Lung (tissue), 12 donors: ENCODE data around the gene CDX2. TPM values are rescaled to one million over a fixed set of nuclear protein-coding genes. Genes with fewer than 3 reads are reported as not detected.

ENCODE experiments used
- ATAC-seq: fragments of 200-7000 bp; cut with Tn5 transposase; one replicate; pipeline ENCODE4 v1.9.1; 2020; ENCODE audit warnings: moderate number of reproducible peaks; ENCODE audit not compliant: insufficient read depth, low FRiP score
- DNase-seq, 3 donors: peaks; one replicate each; pipeline ENCODE4 v3.0.0-alpha.2; 2013 to 2017
- H3K27ac ChIP-seq, 2 donors: one replicate each; pipeline ENCODE4 v1.5.1; 2013; ENCODE audit warnings: mild to moderate bottlenecking in 2 of 2, moderate library complexity in 2 of 2, control low read depth in 1 of 2, inconsistent platforms in 1 of 2, low read depth in 1 of 2, low read length in 1 of 2
- H3K27me3 ChIP-seq, 3 donors: one replicate each; pipeline ENCODE4 v1.5.1; 2013; ENCODE audit warnings: low read length in 2 of 3; ENCODE audit not compliant: control insufficient read depth in 3 of 3, insufficient read depth in 3 of 3
- H3K36me3 ChIP-seq, 4 donors: one replicate each; pipeline ENCODE4 v1.5.1; 2013; ENCODE audit warnings: low read length in 4 of 4, mild to moderate bottlenecking in 1 of 4, moderate library complexity in 1 of 4; ENCODE audit not compliant: control insufficient read depth in 4 of 4, insufficient read depth in 4 of 4
- H3K4me1 ChIP-seq, 5 donors: one replicate each; pipeline ENCODE4 v1.5.1; 2013; ENCODE audit warnings: low read length in 5 of 5, mild to moderate bottlenecking in 2 of 5, moderate library complexity in 1 of 5; ENCODE audit not compliant: control insufficient read depth in 5 of 5, insufficient read depth in 5 of 5
- H3K4me3 ChIP-seq: one replicate; pipeline ENCODE4 v1.5.1; 2013; ENCODE audit warnings: mild to moderate bottlenecking, control low read depth, moderate library complexity
- H3K9ac ChIP-seq, 2 donors: one replicate each; pipeline ENCODE4 v1.5.1; 2013; ENCODE audit warnings: low read length in 2 of 2, control low read depth in 1 of 2; ENCODE audit not compliant: insufficient read depth in 1 of 2
- H3K9me3 ChIP-seq, 4 donors: one replicate each; pipeline ENCODE4 v1.5.1; 2013; ENCODE audit warnings: low read length in 3 of 4, mild to moderate bottlenecking in 1 of 4, moderate library complexity in 1 of 4; ENCODE audit not compliant: control insufficient read depth in 4 of 4, insufficient read depth in 3 of 4
- WGBS, 2 donors: extraction: QIAGEN DNeasy Blood & Tissue Kit; methylation state at CpG; one replicate each; pipeline ENCODE4 v1.1.7; 2013; 5-methylcytosine and 5-hydroxymethylcytosine counted together
- polyA plus RNA-seq, 2 donors: library from polyadenylated mRNA; stranded (reverse); fragments of 200-250 nt; gene quantifications; one replicate each; pipeline ENCODE4 v1.2.1, GENCODE V29; 2013
- total RNA-seq, 2 donors: library from RNA; depleted of rRNA in 1 of 2; stranded (reverse); fragments of >200 nt in 1 of 2; gene quantifications; one replicate each; pipeline ENCODE4 v1.2.1, GENCODE V29; 2014 to 2021
- TF ChIP-seq, protein P1 (sequence below): IDR thresholded peaks from 2 replicates; pipeline ENCODE4 v1.5.1; 2012; ENCODE audit warnings: mild to moderate bottlenecking; ENCODE audit errors: control extremely low read depth, extremely low read depth
- donor health status: control.
- donor health status: control.
- donor health status: Bipolar disorder and iron deficiency.
- donor health status: healthy.
- donor health status: DM: yes; HTN: yes; CAD: no.

CDX2 gene
- total and polyA plus RNA-seq, 4 donors = 0.12 TPM; not detected in 3

DNA sequence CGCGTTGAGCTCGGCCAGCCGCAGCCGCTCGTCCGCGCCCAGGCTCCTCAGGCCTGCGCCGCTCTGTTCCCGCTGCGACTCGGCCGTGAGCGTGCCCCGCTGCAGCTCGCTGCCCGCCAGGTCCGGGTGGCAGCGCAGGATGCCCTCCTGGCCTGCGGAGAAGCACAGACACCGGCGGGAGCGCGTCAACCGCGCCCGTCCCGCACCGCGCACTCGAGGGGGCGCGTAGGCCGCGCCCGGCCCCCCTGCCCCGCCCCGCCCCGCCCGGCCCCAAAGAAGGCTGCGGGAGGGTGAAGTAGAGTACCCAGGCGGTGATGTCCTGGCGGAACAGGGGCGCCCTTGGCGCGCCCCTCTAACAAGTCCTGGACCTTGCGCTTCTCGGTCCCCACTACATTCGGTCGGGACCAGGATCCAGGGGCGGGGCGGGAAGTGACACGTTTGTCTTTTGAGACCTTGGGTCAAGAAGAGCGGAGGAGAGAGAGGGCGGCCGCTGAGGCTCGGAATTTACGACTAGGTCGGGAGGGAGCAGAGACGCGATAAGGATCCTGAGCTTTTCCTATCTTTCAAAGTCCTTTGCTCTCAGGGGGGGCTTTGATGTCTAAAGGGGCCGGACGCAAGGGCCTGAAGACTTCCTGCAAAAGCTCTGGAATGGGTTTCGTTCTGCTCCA lies 9.3 kb upstream of the CDX2 start:
- no peaks in the 10 kb centered on the region for H3K36me3 ChIP-seq
- DNase-seq (no peak), ATAC-seq (no peak)
- no peak overlapping the region for H3K9ac ChIP-seq
- no peak overlapping the region for H3K27ac ChIP-seq
- H3K4me1 ChIP-seq = peaks cover 0 to 9% (median 0%) of the 10 kb centered on the region in 5 donors
- WGBS, 2 donors = 2 to 3% methylated on average over 45 to 65 of the region's 65 CpGs
- H3K27me3 ChIP-seq = peaks cover 16 to 94% (median 89%) of the 10 kb centered on the region in 3 donors
- H3K9me3 ChIP-seq = peaks cover 0 to 2% (median 0%) of the 10 kb centered on the region in 4 donors
- H3K4me3 ChIP-seq = no peak overlapping the region
- TF ChIP-seq, protein P1, sequence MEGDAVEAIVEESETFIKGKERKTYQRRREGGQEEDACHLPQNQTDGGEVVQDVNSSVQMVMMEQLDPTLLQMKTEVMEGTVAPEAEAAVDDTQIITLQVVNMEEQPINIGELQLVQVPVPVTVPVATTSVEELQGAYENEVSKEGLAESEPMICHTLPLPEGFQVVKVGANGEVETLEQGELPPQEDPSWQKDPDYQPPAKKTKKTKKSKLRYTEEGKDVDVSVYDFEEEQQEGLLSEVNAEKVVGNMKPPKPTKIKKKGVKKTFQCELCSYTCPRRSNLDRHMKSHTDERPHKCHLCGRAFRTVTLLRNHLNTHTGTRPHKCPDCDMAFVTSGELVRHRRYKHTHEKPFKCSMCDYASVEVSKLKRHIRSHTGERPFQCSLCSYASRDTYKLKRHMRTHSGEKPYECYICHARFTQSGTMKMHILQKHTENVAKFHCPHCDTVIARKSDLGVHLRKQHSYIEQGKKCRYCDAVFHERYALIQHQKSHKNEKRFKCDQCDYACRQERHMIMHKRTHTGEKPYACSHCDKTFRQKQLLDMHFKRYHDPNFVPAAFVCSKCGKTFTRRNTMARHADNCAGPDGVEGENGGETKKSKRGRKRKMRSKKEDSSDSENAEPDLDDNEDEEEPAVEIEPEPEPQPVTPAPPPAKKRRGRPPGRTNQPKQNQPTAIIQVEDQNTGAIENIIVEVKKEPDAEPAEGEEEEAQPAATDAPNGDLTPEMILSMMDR = no peak

DNA sequence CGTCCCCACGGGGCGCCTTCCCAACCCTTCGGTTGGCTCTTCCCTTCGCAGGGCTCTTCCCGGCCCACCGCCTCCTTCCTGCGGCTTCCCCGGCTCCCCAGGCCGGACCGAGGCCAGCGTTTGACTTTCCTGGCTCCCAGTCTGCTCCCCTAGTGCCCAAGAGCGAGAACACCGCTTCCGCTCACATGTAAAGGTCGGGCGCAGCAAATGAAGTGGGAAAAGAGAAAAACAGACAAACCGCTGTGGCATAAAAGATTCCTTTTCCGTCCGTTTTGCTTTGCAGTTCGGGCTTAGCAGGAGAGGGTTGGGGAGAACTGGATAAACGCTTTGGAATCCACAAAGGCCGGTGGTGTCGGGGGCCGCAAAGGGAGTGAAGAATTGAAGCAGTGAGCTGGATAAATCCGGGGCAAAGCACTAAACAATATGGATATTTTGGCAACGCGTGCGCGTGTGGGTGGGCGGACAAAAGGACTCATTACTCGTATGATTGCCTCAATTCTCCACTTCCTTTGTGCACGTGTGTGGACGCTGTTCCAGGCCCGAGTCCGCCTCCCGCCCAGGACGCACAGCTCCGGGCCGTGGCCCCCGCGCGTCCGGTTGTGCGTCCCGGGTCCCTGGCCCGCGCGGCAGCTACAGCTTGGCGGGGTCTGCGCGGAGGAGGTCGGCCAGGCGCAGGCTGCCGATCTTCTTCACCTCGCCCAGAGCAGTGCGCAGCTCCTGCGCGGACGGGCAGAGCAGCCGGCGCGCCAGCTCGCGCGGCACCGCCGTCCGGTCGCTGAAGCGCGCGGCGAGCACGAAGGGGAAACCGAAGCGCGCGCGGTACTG lies 8.6 kb upstream of the CDX2 start:
- peak in 1 of 3 donors; percentile 18 for DNase-seq
- Histone ChIP-seq H3K4me1 (peaks cover 0 to 9% (median 0%) of the 10 kb centered on the region in 5 donors), H3K9ac (no peak overlapping the region), H3K36me3 (no peaks in the 10 kb centered on the region), H3K27ac (no peak overlapping the region), H3K27me3 (peaks cover 16 to 94% (median 89%) of the 10 kb centered on the region in 3 donors), H3K4me3 (no peak overlapping the region), H3K9me3 (peaks cover 0 to 2% (median 0%) of the 10 kb centered on the region in 4 donors)
- WGBS, 2 donors = 2% methylated on average over 69 to 80 of the region's 80 CpGs
- ATAC-seq = no peak
- TF ChIP-seq, protein P1 = no peak

DNA sequence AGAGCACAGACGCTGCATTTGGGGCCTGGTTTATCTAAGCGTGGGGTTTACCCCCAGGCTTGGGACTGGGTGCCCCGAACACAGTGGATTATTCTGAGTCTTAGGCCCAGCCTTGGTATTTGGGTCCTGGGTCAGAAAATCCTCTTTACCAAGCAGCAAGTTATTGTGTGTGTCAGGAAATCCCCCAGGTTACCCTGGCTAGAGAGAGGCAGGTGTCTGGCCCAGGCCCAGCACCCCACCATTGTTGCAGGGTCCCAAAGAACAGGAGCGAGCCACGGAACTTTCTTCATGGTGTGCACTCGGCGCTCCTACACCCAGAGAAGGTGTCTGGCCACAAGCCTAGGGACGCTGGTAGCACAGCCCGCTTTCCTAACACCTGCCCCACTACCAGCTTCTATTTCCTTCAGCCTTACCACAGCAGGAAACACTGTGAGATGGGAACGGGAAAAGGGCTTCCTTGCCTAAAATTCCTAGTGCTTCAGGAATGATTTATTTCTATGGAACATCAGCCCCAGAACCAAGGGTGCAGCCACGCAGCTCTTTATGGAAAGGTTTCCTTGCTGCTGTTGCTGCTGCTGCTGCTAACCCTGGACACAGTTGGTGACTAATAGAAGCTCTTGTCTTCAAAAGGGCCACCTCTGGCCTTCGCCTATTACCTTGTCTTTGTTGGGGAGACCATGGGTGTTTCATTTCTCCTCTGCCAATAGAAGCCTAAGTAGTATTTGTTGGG lies 7.4 kb upstream of the CDX2 start:
- Histone ChIP-seq H3K27ac (no peak overlapping the region), H3K9me3 (peaks cover 0 to 6% (median 0%) of the 10 kb centered on the region in 4 donors), H3K36me3 (no peaks in the 10 kb centered on the region), H3K4me3 (no peak overlapping the region), H3K4me1 (peaks cover 0 to 9% (median 0%) of the 10 kb centered on the region in 5 donors), H3K9ac (no peak overlapping the region), H3K27me3 (peaks cover 25 to 94% (median 87%) of the 10 kb centered on the region in 3 donors)
- DNase-seq (no peak), ATAC-seq (no peak)
- TF ChIP-seq, protein P1 = no peak
- WGBS, 2 donors = 13% methylated on average over 12 of the region's 12 CpGs
